ENCODE measurements around the gene MINDY1.

GRCh38 chr1:150997126-150997872 lies 9.4 kb downstream of the MINDY1 start:
- TF ChIP-seq CTCF (conservative IDR thresholded peaks at IDR 0.05 in 1 of 2, IDR thresholded peaks at IDR 0.05 in 1 of 2; ENCODE audit: extremely low read depth in 1 of 2, insufficient read depth in 1 of 2, low read depth in 1 of 2, low read length in 2 of 2) = no peak
- no peak for TF ChIP-seq EZH2 (IDR thresholded peaks at IDR 0.05; ENCODE audit: borderline replicate concordance, low read length)
